ENCODE measurements around the gene HIF1AN. TPM values are rescaled to one million over a fixed set of nuclear protein-coding genes. Genes with fewer than 3 reads are reported as not detected.

Gene HIF1AN
- total RNA-seq, 1 donor from 2014 or later: 24.5 TPM

GRCh38 chr10:100522107-100522801 is 13.5 kb upstream of the HIF1AN start:
- ATAC-seq: no peak

- ATAC-seq: no peak
These were observed 12.8 kb upstream of the HIF1AN start for GRCh38 chr10:100522945-100523344.

- ATAC-seq: no peak
These were observed 11.5 kb upstream of the HIF1AN start for GRCh38 chr10:100524206-100524605.

GRCh38 chr10:100524638-100525037 is 11.1 kb upstream of the HIF1AN start:
- ATAC-seq: no peak

GRCh38 chr10:100528123-100528886 is 7.4 kb upstream of the HIF1AN start:
- ATAC-seq: no peak

GRCh38 chr10:100528921-100529474 is 6.7 kb upstream of the HIF1AN start:
- no peak for ATAC-seq

- ATAC-seq: peak; percentile 85
These were observed 6.1 kb upstream of the HIF1AN start, which contains the start of gene NDUFB8 for GRCh38 chr10:100529475-100530298. TSS of gene NDUFB8 (minus strand) at chr10:100529871. CDS start at chr10:100529851, 20 bp downstream.

- no peak for ATAC-seq
These were observed 4.0 kb upstream of the HIF1AN start for GRCh38 chr10:100531761-100532160.

GRCh38 chr10:100534726-100535125 is 1.0 kb upstream of the HIF1AN start:
- no peak for ATAC-seq

GRCh38 chr10:100535338-100535714 is 417 bp upstream of the HIF1AN start:
- ATAC-seq: no peak

- ATAC-seq: no peak
These were observed 1.7 kb downstream of the HIF1AN start for GRCh38 chr10:100537475-100537874.

- no peak for ATAC-seq
These were observed 9.2 kb downstream of the HIF1AN start for GRCh38 chr10:100544950-100545349.

- ATAC-seq: no peak
These were observed 15.5 kb downstream of the HIF1AN start for GRCh38 chr10:100551196-100551595.

- ATAC-seq: no peak
These were observed 16.0 kb downstream of the HIF1AN start for GRCh38 chr10:100551738-100552137.

GRCh38 chr10:100553929-100554328 is 18.2 kb downstream of the HIF1AN start:
- ATAC-seq: no peak

GRCh38 chr10:100554902-100555301 is 19.2 kb downstream of the HIF1AN start:
- no peak for ATAC-seq

GRCh38 chr10:100560248-100560647 is 24.5 kb downstream of the HIF1AN start:
- no peak for ATAC-seq

GRCh38 chr10:100561005-100561404 is 25.3 kb downstream of the HIF1AN start:
- ATAC-seq: no peak

GRCh38 chr10:100562008-100562672 is 26.4 kb downstream of the HIF1AN start:
- ATAC-seq: peak; percentile 84

- no peak for ATAC-seq
These were observed 29.7 kb downstream of the HIF1AN start for GRCh38 chr10:100565206-100565985.

GRCh38 chr10:100566561-100566960 is 30.8 kb downstream of the HIF1AN start:
- no peak for ATAC-seq

Data from esophagus mucosa (tissue), 1 donor.